ENCODE measurements around the gene CAPS.
"Not testable (repeated sequence)": the region's sequence is repeated elsewhere in the genome, so short reads cannot be mapped to it uniquely, and the experiment has no call there.

The CAPS gene

DNA sequence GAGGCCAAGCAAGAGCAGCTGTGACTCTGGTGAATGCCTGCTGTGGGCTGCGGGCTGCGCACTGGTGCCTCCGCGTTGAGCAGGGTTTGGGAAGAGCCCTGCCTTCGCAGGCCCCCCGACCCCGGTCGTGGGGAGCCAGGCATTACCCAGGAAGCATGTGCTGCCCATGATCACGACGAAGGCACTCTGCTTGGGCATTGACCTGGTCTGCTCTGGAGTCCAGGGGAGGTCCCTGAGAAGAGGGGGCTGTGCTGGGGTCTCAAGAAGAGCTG is 44.7 kb downstream of the CAPS start:
- no peak for DNase-seq

DNA sequence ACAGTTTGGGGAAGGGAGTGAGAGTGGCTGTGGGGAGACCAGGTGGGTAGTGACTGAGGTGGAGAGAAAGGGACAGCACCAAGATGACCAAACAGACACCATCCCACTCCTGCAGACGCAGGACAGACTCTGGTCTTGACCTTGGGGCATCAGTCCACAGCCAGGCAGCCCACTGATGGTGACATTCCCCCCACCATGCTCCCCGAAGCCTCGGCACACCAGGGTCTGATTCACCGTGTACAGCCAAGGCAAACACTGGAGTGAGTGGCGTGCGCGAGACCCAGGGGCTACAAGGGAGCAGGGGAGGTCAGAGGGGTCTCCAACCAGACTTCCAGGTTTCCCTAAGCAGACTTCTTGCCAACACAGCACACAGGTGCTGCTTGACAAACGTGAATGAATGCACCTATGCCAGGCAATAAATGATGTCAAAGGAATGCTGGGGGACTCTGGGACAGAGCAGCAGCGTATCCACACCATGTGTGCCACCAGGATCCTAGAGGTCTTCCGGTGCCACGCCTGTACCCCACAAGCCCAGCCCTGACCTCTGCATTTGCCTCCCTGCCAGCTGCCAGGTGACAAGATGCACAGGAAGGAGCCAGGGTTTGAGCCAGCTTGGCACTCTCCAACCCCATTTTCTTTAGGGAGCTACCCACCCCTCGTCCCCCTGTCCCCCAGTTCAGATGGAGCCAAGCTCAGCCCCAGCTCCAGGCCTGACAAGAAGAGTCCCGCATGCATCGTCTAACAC is 45.4 kb downstream of the CAPS start:
- DNase-seq: no peak

- DNase-seq: no peak
These were observed 46.2 kb downstream of the CAPS start for GRCh38 chr19:5960005-5961001.

GRCh38 chr19:5961641-5961968 is 47.6 kb downstream of the CAPS start:
- not testable (repeated sequence) for DNase-seq

DNA sequence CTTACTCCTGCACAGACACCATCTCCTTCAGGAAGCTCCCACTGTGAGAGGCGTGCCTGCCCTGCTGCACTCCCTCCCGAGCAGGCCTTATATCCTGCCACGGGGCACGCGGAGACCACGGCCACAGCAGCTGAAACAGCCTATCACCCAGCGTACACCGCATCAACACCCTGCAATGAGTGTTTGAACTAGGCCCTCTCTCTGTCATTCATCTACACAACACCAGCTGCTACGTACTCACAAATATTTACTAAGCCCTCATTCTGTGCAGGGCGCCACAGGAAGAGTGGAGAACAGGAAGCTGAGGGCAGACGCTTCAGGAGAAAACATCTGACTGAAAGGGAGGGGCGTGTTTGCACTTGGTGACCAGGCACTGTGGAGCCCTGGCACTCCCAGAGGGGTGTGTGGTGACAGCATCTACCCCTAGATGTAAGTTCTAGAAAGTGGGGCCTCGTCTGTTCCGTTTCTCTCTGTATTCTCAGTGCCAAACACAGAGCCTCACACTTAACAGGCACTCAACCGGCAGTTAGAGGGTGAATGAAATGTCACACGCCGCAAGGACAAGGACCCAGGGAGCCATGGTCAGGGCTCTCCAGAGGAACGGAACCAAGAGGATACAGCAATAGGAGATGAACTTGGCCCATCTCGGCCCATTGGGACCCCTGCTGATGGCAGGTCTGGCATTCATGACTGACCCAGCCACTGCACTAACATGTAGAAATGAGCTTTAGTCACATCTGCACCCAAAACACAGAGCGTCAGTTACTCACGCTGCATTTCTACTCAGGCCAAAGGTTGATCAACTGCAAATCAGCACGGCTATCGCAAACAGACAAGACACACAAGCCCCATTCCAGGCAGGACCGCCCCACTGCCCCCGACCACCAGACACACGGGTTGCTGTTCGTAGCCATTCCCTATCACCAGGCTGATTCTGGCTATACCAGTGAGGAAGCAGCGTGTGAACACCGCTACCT is 48.2 kb downstream of the CAPS start:
- DNase-seq: peak; percentile 93

DNA sequence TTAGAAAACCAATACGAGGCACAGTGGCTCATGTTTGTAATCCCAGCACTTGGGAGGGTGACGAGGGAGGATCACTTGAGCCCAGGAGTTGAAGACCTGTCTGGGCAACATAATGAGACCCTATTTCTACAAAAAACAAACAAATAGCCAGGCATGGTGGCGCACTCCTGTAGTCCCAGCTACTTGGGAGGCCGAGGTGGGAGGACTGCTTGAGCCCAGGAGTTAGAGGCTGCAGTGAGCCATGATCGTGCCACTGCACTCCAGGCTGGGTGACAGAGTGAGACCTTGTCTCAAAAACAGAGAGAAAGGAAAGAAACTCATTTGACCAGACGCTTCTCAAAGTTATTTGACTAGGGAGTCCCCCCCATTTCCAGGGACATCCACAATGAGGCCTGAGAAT is 49.2 kb downstream of the CAPS start:
- not testable (repeated sequence) for DNase-seq

DNA sequence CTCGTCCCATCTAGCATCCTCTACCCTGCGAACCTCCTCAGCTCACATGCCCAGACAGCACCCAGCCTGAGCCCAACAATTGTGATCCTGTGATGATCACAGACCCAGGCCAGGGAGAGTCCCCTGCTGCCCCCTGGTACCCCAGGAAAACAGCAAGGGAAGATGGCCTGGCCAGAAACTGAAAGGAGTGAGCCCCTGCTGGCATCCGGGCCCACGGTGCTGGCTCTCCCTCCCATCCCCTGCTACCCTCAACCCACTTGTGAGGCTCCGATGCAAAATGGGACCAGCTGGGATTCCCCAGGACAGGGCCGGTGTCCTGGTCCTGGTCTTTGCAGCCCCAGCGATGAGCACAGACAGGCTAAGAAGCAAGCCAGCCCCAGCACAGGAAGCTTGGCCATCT is 49.8 kb downstream of the CAPS start:
- DNase-seq: no peak

GRCh38 chr19:5964816-5965565 is 50.9 kb downstream of the CAPS start:
- no peak for DNase-seq
